Neural cell (in vitro differentiated cells): ENCODE data around the gene ZNF438. TPM values are rescaled to one million over a fixed set of nuclear protein-coding genes. Genes with fewer than 3 reads are reported as not detected.

ENCODE experiments used
- H2AFZ ChIP-seq: fragments of 200-600, 300-800 bp; sonication (generic), shearing (Covaris generic); 2 replicates; pipeline ENCODE4 v1.6.0; 2014; ENCODE audit warnings: low read depth, mild to moderate bottlenecking, antibody characterized with exemption, low read length, moderate library complexity
- H3F3A ChIP-seq: fragments of 200-600 bp; shearing (Covaris generic); 2 replicates; pipeline ENCODE4 v1.6.1; 2016; ENCODE audit warnings: mild to moderate bottlenecking, moderate library complexity, mixed read lengths, antibody characterized with exemption, low read length; ENCODE audit not compliant: insufficient read depth, poor library complexity, severe bottlenecking
- H3K27ac ChIP-seq: fragments of 200-600, 300-800 bp; sonication (generic), shearing (Covaris generic); 2 replicates; pipeline ENCODE4 v1.5.1; 2014; ENCODE audit warnings: mild to moderate bottlenecking, low read length, moderate library complexity
- H3K27me3 ChIP-seq: fragments of 300-800, 200-600 bp; sonication (generic), shearing (Covaris generic); 2 replicates; pipeline ENCODE4 v1.6.0; 2014; ENCODE audit warnings: mild to moderate bottlenecking, low read depth, low read length, moderate library complexity; ENCODE audit not compliant: insufficient read depth
- H3K36me3 ChIP-seq: fragments of 300-800, 200-600 bp; sonication (generic), shearing (Covaris generic); 2 replicates; pipeline ENCODE4 v1.5.1; 2014; ENCODE audit warnings: mild to moderate bottlenecking, antibody characterized with exemption, low read length, moderate library complexity; ENCODE audit not compliant: insufficient read depth
- H3K4me2 ChIP-seq: fragments of 300-800, 200-600 bp; sonication (generic), shearing (Covaris generic); 2 replicates; pipeline ENCODE4 v1.6.0; 2014; ENCODE audit warnings: mild to moderate bottlenecking, low read length
- H3K4me3 ChIP-seq: fragments of 300-800, 200-600 bp; sonication (generic), shearing (Covaris generic); 2 replicates; pipeline ENCODE4 v1.5.1; 2014; ENCODE audit warnings: mild to moderate bottlenecking, low read length, moderate library complexity
- H3K79me2 ChIP-seq: fragments of 200-600 bp; shearing (Covaris generic); replicated peaks from 2 replicates; pipeline ENCODE4 v1.6.0; 2014; ENCODE audit warnings: mild to moderate bottlenecking, low read length, moderate library complexity; ENCODE audit not compliant: insufficient read depth
- H3K9ac ChIP-seq: fragments of 300-800, 200-600 bp; sonication (generic), shearing (Covaris generic); 2 replicates; pipeline ENCODE4 v1.6.1; 2016; ENCODE audit warnings: mild to moderate bottlenecking, low read length, mixed read lengths
- H3K9me2 ChIP-seq: fragments of 200-600 bp; shearing (Covaris generic); 2 replicates; pipeline ENCODE4 v1.6.1; 2016; ENCODE audit warnings: mild to moderate bottlenecking, low read length, mixed read lengths; ENCODE audit not compliant: insufficient read depth
- H3K9me3 ChIP-seq: fragments of 200-600, 300-800 bp; sonication (generic), shearing (Covaris generic); 2 replicates; pipeline ENCODE4 v1.6.1; 2016; ENCODE audit warnings: mild to moderate bottlenecking, mixed run types, low read length, moderate library complexity, mixed read lengths
- H4K20me1 ChIP-seq: fragments of 200-600 bp; shearing (Covaris generic); 2 replicates; pipeline ENCODE4 v1.6.1; 2016; ENCODE audit warnings: mild to moderate bottlenecking, mixed run types; ENCODE audit not compliant: insufficient read depth
- CTCF ChIP-seq: fragments of 450-650 bp; IDR thresholded peaks from 2 replicates; pipeline ENCODE4 v1.5.1; 2014; ENCODE audit warnings: antibody characterized with exemption, mild to moderate bottlenecking, moderate library complexity; ENCODE audit not compliant: poor library complexity, severe bottlenecking
- EP300 ChIP-seq: fragments of 450-650 bp; conservative IDR thresholded peaks from 2 replicates; pipeline ENCODE4 v1.6.1; 2014; ENCODE audit warnings: antibody characterized with exemption, mild to moderate bottlenecking, moderate library complexity; ENCODE audit not compliant: poor library complexity, severe bottlenecking
- EZH2 ChIP-seq: fragments of 200-600, 300-800 bp; shearing (Covaris generic), sonication (generic); IDR thresholded peaks from 2 replicates; pipeline ENCODE4 v1.6.1; 2014; ENCODE audit warnings: antibody characterized with exemption, low read length, borderline replicate concordance, mild to moderate bottlenecking; ENCODE audit not compliant: insufficient read depth, poor library complexity, severe bottlenecking
- MXI1 ChIP-seq: fragments of 450-650 bp; conservative IDR thresholded peaks from 2 replicates; pipeline ENCODE4 v1.6.1; 2014; ENCODE audit warnings: antibody characterized with exemption, mild to moderate bottlenecking; ENCODE audit not compliant: poor library complexity, severe bottlenecking
- POLR2AphosphoS5 ChIP-seq: IDR thresholded peaks from 2 replicates; pipeline ENCODE4 v1.6.1; 2012
- RAD21 ChIP-seq: fragments of 450-650 bp; conservative IDR thresholded peaks from 2 replicates; pipeline ENCODE4 v1.6.1; 2014; ENCODE audit warnings: antibody characterized with exemption, mild to moderate bottlenecking, moderate library complexity
- REST ChIP-seq: IDR thresholded peaks from 2 replicates; pipeline ENCODE4 v1.6.1; 2012; ENCODE audit warnings: borderline replicate concordance
- SMC3 ChIP-seq: fragments of 450-650 bp; conservative IDR thresholded peaks from 2 replicates; pipeline ENCODE4 v1.6.1; 2014; ENCODE audit warnings: antibody characterized with exemption, mild to moderate bottlenecking, moderate library complexity; ENCODE audit not compliant: poor library complexity
- TAF1 ChIP-seq: IDR thresholded peaks from 2 replicates; pipeline ENCODE4 v1.6.1; 2012; ENCODE audit warnings: low read depth
- polyA plus RNA-seq: library from polyadenylated mRNA; depleted of rRNA; stranded (reverse); fragments of >200 nt; gene quantifications from 2 replicates; pipeline ENCODE4 v1.2.3, GENCODE V29; 2014

ZNF438 gene
- polyA plus RNA-seq, 1 donor from 2014 or later: 0.78 TPM

GRCh38 chr10:31020209-31020608 is 11.5 kb downstream of the ZNF438 start:
- Histone ChIP-seq H3K36me3 (no peaks in the 10 kb centered on the region), H3K9me2 (no peaks in the 10 kb centered on the region), H4K20me1 (no peaks in the 10 kb centered on the region), H3K4me2 (no peak overlapping the region), H3K9me3 (no peaks in the 10 kb centered on the region), H3F3A (no peaks in the 10 kb centered on the region), H2AFZ (no peak overlapping the region), H3K27me3 (no peaks in the 10 kb centered on the region), H3K9ac (no peak overlapping the region), H3K4me3 (no peak overlapping the region), H3K27ac (no peak overlapping the region), H3K79me2 (no peaks in the 10 kb centered on the region)
- TF ChIP-seq REST: no peak
- no peak for TF ChIP-seq MXI1
- no peak for TF ChIP-seq SMC3
- no peak for TF ChIP-seq EZH2
- TF ChIP-seq POLR2AphosphoS5: no peak
- TF ChIP-seq TAF1: no peak
- no peak for TF ChIP-seq RAD21
- TF ChIP-seq CTCF: no peak
- no peak for TF ChIP-seq EP300

- H3K4me2 ChIP-seq: no peak overlapping the region
- H3K27ac ChIP-seq: no peak overlapping the region
- no peaks in the 10 kb centered on the region for H3K36me3 ChIP-seq
- no peaks in the 10 kb centered on the region for H3F3A ChIP-seq
- no peaks in the 10 kb centered on the region for H4K20me1 ChIP-seq
- no peak overlapping the region for H3K4me3 ChIP-seq
- no peak overlapping the region for H3K9ac ChIP-seq
- H3K9me2 ChIP-seq: no peaks in the 10 kb centered on the region
- H3K9me3 ChIP-seq: no peaks in the 10 kb centered on the region
- H3K79me2 ChIP-seq: no peaks in the 10 kb centered on the region
- no peak overlapping the region for H2AFZ ChIP-seq
- TF ChIP-seq CTCF (no peak), SMC3 (no peak), EZH2 (no peak), POLR2AphosphoS5 (no peak), MXI1 (no peak), RAD21 (no peak), REST (no peak), EP300 (no peak), TAF1 (no peak)
- H3K27me3 ChIP-seq: no peaks in the 10 kb centered on the region
Observed at GRCh38 chr10:31018962-31019361, 12.7 kb downstream of the ZNF438 start.
